Measurements from ENCODE around the gene VAMP8. TPM values are rescaled to one million over a fixed set of nuclear protein-coding genes. Genes with fewer than 3 reads are reported as not detected.

Gene VAMP8
- total and polyA plus RNA-seq, 2 of the 8 experiments (the other 6 are each of a cell fraction or from before 2014, with no cell fraction given): 34.4 to 69.7 TPM

- no peaks in the 10 kb centered on the region for H3K23me2 ChIP-seq (ENCODE audit: low read depth, low read length)
- H2BK5ac ChIP-seq (ENCODE audit: low read depth, low read length): no peak overlapping the region
- H3K4me3 ChIP-seq (ENCODE audit: extremely low read depth in 1 of 4, insufficient read depth in 2 of 4, low read depth in 3 of 4, low read length in 4 of 4): no peak overlapping the region
- H3K79me1 ChIP-seq (ENCODE audit: low read depth, low read length): no peaks in the 10 kb centered on the region
- no peaks in the 10 kb centered on the region for H3K27me3 ChIP-seq (replicated peaks in 1 of 4; ENCODE audit: control insufficient read depth in 3 of 4, extremely low read depth in 1 of 4, insufficient read depth in 3 of 4, low read length in 3 of 4)
- H2BK15ac ChIP-seq (ENCODE audit: low read length): no peak overlapping the region
- POLR2A ChIA-PET (ENCODE audit: partially characterized antibody): interaction anchor here (2.9 to 38.6 kb wide), 4 partner anchors 8 to 98 kb away, joined by 11 to 1889 read pairs (median 414); partner anchors contain the start of genes CAPG, GGCX, MAT2A and SH2D6
- WGBS, 2 experiments (ENCODE audit: extremely low coverage in 1 of 2, insufficient coverage in 1 of 2, insufficient read length in 1 of 2, insufficient replicate concordance in 2 of 2, low coverage in 1 of 2, low lambda C conversion rate in 2 of 2, missing lambda C conversion rate in 1 of 2): 100% methylated on average over 1 of the region's 1 CpG; no CpG with 5 or more reads in 1 of the 2 experiments
- no peak overlapping the region for H2AK5ac ChIP-seq (ENCODE audit: low read depth, low read length)
- no peak overlapping the region for H2BK120ac ChIP-seq (replicated peaks; ENCODE audit: low read depth, low read length)
- no peak overlapping the region for H3K27ac ChIP-seq (ENCODE audit: low read depth, low read length)
- H2BK12ac ChIP-seq (ENCODE audit: low read depth, low read length): no peak overlapping the region
- H3K56ac ChIP-seq (replicated peaks; ENCODE audit: insufficient read length, low read depth, low read length): no peak overlapping the region
- FAIRE-seq (no peak), DNase-seq (ENCODE audit: low read depth in 1 of 2, low spot score in 2 of 2) (no peak)
- no peak overlapping the region for H3K14ac ChIP-seq (ENCODE audit: insufficient read length)
- H3K9ac ChIP-seq (replicated peaks in 1 of 4; ENCODE audit: extremely low read depth in 1 of 4, low read depth in 3 of 4, low read length in 3 of 4): no peak overlapping the region
- H4K91ac ChIP-seq (replicated peaks; ENCODE audit: insufficient read length, low read length): no peak overlapping the region
- H2BK20ac ChIP-seq (ENCODE audit: low read length): no peak overlapping the region
- no peak overlapping the region for H2AFZ ChIP-seq (ENCODE audit: low read length)
- H3K4ac ChIP-seq (replicated peaks; ENCODE audit: insufficient read length, low read depth, low read length): no peak overlapping the region
- no peaks in the 10 kb centered on the region for H3K9me3 ChIP-seq (ENCODE audit: insufficient read depth in 2 of 2, low read depth in 1 of 2, low read length in 1 of 2)
- H4K5ac ChIP-seq (ENCODE audit: insufficient read length, low read depth, low read length): no peak overlapping the region
- H3K23ac ChIP-seq (ENCODE audit: insufficient read length): no peak overlapping the region
- H4K20me1 ChIP-seq (replicated peaks in 1 of 2; ENCODE audit: control insufficient read depth in 1 of 2, insufficient read depth in 2 of 2, low read length in 2 of 2): no peaks in the 10 kb centered on the region
- peaks cover 4 to 8% (median 5%) of the 10 kb centered on the region in 4 experiments; a peak in 5 of 7 replicates for H3K4me1 ChIP-seq (replicated peaks in 1 of 4; ENCODE audit: control insufficient read depth in 3 of 4, insufficient read depth in 4 of 4, low read length in 3 of 4)
- TF ChIP-seq CEBPB (IDR thresholded peaks at IDR 0.05; ENCODE audit: low read depth, low read length): no peak
- no peak for TF ChIP-seq CTCF (IDR thresholded peaks at IDR 0.05; ENCODE audit: control extremely low read depth in 1 of 3, insufficient read depth in 1 of 3, low read depth in 1 of 3, low read length in 3 of 3)
- TF ChIP-seq HDAC6 (IDR thresholded peaks at IDR 0.05; ENCODE audit: low read depth, low read length): no peak
- TF ChIP-seq KDM4A (IDR thresholded peaks at IDR 0.05; ENCODE audit: low read depth, low read length, severe bottlenecking): no peak
- TF ChIP-seq ASH2L (IDR thresholded peaks at IDR 0.05; ENCODE audit: low read length): no peak
- CTCF ChIA-PET (ENCODE audit: partially characterized antibody): interaction anchor here (0.8 kb wide), 2 partner anchors 17 to 24 kb away, joined by 3 read pairs; no protein-coding TSS in a partner anchor
- H3K36me3 ChIP-seq (ENCODE audit: control insufficient read depth in 2 of 4, insufficient read depth in 4 of 4, low read length in 3 of 4): no peaks in the 10 kb centered on the region
- no peak overlapping the region for H4K8ac ChIP-seq (ENCODE audit: extremely low read depth, insufficient read depth, low read length)
- no peak overlapping the region for H3K4me2 ChIP-seq (ENCODE audit: insufficient read depth in 1 of 2, low read depth in 2 of 2, low read length in 2 of 2)
- H3K18ac ChIP-seq (ENCODE audit: extremely low read depth, low read length): no peak overlapping the region
- H3K79me2 ChIP-seq (ENCODE audit: control insufficient read depth in 1 of 2, insufficient read depth in 2 of 2, low read length in 2 of 2): no peaks in the 10 kb centered on the region
Measured at GRCh38 chr2:85529809-85530208, 47.6 kb upstream of the VAMP8 start.

All from H1 (cell line).